HG02884 (cell line): Measurements from ENCODE around the gene AUTS2.
"Not testable (repeated sequence)": the region's sequence is repeated elsewhere in the genome, so short reads cannot be mapped to it uniquely, and the experiment has no call there.

Source experiments
- ATAC-seq: cut with Tn5 transposase; IDR thresholded peaks from one replicate; pipeline ENCODE4 v1.9.1; 2021; ENCODE audit warnings: mild to moderate bottlenecking, moderate library complexity; ENCODE audit not compliant: unreplicated experiment

AUTS2 gene

DNA sequence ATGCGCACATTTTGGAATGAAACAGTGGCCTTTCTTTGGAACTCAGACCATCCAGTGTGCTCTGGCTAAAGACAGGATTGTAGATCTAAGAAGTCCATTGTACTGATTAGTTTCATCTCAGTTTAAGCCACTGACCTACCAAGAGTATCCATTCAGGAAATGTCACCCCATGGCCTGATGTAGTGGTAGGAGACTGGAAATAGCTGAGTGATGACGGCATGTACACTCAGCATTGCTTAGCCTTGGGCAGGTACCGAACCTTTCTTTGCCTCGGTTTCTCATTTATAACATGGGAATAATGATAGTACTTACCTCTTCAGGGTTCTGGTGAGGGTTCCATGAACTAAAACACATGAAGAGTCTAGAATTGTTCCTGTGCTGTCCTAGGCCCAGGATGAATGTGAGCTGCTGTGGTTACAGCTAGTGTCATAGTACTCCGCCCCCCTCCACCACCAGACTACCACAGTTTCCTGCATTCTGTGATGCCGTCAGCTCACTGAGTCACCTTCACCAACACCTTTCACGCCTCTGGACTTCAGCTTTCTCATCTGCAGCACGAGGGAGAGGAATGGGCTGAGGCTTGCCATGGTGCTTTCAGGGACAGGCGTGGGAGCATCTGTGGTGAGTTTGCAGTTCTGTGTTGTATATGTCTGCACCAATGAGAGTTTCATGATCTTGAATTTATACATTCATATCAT lies 1049.7 kb downstream of the AUTS2 start:
- peak; percentile 84 for ATAC-seq

DNA sequence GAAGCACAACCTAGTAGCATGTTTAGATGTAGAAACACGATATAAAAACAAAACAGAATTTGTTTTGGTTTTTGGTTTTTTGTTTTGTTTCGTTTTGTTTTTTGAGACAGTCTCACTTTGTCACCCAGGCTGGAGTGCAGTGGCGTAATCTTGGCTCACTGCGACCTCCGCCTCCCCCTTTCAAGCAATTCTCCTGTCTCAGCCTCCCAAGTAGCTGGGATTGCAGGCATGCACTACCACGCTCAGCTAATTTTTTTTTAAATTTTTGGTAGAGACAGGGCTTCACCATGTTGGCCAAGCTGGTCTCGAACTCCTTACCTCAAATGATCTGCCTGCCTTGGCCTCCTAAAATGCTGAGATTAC lies 1050.2 kb downstream of the AUTS2 start:
- not testable (repeated sequence) for ATAC-seq

DNA sequence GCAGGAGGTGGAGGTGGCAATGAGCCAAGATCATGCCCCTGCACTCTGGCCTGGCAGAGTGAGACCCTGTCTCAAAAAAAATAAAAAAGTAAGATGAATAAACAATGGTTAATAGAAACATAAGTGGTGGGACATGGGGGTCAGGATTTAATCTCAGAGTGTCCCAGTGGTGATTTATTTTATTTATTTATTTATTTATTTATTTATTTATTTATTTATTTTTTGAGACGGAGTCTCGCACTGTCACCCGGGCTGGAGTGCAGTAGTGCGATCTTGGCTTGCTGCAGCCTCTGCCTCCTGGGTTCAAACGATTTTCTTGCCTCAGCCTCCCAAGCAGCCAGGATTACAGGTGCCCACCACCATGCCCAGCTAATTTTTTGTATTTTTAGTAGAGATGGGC lies 1051.0 kb downstream of the AUTS2 start:
- ATAC-seq, result no peak

DNA sequence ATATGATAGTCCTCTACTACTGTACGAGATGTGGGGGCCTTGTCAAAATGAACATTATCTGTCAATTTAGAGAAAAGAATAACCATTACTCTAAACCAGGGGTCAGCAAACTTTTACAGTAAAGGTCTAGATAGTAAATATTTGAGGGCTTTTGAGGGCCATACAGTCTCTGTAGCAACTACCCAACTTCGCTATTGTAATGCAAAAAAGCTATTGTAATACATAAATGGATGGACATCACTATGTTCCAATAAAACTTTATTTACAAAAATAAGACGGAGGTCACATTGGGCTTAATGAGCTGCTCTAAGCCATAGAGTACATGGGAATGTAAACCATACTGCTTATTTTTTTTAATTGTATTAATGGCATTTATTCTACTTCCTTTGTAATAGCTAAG lies 1055.9 kb downstream of the AUTS2 start:
- no peak for ATAC-seq

DNA sequence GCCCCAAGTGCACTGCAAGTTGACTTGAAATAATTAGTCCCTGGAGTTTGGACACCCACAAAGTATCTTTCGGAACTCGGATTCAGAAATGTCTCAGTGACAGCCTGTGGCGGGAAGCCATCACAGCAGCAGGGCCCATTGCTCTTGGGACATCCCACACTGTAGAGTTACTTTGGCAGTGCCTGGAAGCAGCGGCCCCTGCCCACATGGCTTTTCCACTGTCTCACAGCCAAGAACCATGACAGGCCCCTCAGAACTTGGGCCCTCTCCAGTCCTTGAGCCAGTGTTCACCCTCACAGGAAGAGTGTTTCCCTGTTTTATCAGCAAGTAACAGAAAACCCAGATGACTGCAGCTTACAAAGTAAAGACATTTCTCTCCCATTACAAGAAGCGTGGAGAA lies 1056.7 kb downstream of the AUTS2 start:
- no peak for ATAC-seq

DNA sequence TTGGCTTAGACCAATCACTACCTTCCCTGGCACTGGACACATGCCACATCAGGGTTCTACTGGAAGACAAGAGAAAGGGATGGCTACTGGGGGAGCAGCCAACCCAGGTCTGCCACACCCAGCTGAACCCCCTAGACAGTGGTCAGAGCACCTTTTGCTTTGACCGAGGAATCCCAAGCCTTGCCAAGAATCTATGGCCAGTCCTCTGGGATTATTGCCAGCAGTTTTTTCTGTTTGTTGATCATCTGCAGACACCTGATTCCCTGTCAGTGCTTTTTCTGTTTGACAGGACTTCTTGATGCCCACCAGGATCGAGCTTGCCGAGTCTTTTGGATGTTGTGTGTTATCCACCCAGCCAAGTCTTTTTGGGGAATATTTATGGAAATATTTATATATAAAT lies 1057.4 kb downstream of the AUTS2 start:
- ATAC-seq, result no peak

DNA sequence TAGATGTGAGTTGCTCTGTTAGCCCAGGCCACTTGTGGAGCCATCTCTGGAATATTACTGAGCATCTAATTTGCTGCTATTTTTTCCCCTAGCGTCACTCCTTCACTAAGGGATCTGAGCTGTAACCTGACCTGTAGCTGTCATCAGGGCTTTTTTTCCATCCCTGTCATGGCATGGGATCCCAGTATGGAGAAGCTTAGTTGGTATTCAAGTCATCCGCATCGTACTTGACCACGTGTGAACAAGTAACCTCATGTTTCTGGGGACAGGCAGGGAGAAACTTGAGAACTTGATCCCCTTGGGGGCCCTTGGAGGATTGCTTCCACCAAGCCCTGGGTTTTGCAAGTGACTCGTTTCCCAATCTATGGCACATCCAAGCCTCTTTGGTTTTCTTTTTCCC lies 1059.3 kb downstream of the AUTS2 start:
- no peak for ATAC-seq

DNA sequence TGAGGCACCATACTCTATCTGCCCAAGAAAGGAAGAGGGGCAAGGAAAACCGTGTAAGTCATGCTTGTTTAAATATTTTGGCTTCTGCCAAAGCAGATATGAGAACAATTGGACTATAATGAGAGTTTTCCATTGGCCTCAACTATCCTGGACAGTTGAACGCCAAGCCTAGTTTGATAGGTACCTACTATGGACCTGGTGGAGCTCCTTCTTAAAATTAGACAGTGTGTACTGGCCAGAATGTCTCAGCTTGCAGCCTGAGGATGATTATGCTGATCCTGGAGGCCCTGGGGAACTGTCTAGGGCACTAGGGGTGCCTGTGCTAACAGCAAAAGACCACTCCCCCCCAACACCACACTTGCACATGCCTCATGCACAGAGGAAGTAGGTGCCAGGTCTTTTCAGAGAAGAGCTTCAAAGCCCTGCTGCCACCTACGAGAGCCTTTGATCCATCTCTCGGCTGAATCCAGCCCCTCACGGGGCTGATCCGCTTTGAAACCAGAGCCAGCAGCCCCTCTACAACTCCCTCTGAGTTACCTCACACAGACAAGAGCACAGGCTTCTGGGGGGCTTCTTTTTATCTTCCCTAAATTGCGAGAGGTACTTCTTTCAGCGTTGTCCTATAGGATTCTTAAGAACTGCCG lies 1059.8 kb downstream of the AUTS2 start:
- no peak for ATAC-seq

DNA sequence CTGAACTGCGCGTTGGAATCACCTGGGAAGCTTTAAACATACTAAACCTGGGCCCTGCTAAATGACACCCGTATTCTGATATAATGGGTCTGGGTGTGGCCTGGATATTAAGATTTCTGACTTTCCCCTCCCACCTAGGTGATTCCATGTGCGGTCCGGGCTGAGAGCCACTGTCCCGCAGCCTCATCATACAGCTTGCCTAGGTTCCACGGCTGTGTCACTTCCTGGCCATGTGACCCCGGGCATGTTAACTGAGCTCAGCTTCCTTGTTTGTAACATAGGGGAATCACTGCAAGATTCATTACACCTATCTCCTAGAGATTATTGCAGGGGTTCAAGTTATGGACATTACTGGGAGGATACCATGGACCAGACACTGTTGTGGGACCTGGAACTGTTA lies 1061.0 kb downstream of the AUTS2 start:
- no peak for ATAC-seq

DNA sequence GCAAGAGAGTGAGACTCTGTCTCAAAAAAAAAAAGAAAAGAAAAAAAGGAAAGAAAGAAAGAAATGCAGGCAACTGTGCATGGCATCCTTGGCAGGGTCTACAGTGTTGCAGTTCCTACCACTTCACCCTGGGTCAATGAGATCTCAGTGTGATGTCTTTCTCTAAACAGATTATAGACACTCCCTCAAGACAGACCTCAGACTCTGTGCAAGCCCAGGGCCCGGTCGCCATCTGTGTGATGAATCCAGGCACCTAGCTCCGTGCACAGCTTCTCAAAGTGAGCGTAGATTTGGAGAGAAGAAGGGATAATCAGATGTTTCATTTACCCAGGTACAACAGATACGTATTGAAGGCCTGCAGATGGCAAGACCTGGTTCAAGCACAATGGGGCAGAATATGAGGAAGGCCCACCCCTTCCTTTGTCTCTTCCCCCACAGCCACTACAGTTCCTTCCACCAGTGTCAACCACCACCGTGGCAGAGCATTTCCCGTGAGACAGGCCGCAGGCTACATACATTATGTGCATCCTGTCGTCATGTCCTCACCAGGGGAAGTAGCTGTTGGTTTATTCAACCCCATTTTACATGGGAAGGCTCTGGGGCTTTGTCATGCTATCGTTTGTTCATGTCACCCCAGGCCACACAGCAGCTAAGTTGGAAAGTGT lies 1062.0 kb downstream of the AUTS2 start:
- ATAC-seq, result no peak

DNA sequence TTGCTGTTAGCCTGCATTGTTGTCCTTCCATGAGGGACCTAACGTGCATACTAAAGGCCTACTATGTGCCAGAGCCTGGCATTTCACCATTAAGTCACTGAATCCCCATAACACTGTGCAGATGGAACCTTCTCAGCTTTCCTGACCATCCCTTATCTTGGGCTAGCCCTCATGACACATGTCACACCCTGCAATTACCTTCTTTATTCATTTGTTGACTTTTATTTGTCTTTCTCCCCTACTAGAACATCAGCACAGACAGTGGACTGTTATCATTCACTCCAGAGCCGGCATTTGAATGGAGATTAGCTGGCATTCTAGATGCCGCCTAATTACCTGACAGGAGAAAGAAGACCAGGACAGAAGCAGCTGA lies 1062.5 kb downstream of the AUTS2 start:
- no peak for ATAC-seq

DNA sequence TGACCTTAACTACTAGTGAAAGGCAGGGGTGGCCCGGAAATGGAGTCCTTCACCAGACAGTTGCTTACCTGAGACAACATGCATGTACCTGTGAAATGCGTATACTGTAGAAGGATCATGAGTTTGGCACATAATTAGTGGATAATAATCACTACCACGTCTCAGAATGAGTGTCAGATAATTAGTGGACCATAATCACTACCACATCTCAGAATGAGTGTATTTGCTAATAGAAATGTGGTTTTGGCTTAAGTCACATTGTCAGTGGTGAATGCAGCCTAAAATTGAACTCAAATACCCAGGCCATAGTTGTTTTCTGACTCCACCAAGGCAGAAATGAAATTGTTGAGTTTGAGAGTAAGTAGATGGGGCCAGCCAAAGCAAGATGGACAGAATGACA lies 1065.4 kb downstream of the AUTS2 start:
- ATAC-seq, result no peak

DNA sequence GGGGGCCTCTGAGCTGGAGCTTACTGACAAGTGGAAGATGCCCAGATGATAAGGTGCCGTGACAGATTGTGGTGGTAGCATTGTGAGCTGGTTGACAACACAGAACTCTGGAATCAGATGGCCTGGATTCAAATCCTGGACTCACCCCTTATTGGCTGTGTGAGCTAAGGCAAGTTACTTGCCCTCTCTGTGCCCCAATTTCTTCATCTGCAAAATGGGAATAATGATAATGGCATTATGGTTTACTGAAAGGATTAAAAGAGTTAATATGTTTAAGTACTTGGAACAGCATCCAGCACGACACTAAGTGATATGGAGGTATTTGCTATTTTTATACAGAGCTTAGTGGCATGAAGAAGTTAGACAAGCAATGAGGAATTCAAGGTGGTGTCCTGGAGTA lies 1067.7 kb downstream of the AUTS2 start:
- no peak for ATAC-seq

DNA sequence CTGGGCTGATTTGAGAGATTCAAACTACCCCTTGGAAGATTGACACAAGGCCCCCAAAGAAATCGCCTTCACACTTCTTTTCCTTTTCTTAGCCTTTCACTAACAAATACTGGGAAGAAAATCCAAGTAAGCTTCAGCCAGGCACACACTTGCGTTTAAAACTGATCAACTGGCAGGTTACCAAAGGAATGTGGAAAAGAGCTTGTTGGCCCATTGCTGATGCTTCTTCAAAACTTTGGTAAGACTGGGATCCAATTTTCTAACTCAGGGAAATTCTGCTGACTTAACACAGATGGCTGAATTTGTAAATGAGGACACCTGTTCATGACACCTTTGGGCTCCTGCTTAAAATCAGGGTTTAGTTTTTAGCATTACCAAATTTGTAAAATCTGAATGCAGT lies 1069.1 kb downstream of the AUTS2 start:
- no peak for ATAC-seq

DNA sequence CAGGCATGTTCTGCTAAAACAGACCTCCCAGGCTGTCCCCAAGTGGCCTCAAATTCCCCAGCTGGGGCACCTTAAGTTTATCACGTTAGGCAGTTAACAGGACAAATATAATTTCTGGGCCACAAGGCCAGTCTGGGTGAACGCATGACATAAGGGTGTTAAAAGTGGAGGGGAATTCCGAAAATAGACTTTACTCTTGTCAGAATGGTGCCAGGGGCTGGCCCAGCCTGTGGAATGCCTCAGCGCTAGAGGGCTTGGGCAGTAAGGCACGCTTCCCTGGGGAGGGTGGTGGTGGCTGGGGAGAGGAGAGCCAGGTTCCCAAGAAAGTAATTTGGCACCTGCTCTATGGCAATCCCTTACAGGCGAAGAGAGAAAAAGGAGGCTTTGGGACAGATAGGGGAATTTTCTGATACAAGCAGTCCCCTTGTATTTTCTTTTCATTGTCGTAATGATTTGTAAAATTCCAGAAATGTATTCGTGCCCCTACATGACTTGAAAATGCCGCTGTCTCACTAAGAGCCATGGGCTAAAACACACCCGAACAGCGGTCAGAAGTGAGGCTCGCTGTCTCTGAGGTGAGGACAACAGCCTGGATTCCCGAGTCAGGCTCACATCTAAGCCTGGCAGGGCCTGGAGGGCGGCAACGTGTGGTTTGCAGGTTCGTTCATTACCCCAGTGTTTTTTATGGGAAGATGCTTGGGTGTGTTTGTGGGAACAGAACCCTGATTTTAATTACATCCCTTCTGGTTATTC lies 1070.5 kb downstream of the AUTS2 start:
- no peak for ATAC-seq

DNA sequence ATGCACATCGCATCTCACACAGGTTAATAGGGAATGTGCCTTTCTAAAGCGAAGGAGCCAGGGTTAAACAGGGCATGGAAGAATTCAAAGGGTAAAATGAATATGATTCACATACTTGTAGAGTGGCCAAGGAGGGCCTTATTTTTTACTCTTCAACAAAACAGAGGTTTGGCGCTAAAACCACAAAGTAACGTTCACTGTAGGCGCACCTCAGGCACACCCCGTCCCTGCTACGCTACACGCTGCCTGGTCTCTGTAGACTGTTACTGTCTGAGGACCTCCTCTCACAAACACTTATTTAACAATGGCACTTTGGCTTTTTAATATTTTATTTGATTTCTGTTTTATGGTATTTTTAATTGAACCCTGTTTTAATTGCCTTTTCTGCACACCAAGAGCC lies 1071.6 kb downstream of the AUTS2 start:
- no peak for ATAC-seq

DNA sequence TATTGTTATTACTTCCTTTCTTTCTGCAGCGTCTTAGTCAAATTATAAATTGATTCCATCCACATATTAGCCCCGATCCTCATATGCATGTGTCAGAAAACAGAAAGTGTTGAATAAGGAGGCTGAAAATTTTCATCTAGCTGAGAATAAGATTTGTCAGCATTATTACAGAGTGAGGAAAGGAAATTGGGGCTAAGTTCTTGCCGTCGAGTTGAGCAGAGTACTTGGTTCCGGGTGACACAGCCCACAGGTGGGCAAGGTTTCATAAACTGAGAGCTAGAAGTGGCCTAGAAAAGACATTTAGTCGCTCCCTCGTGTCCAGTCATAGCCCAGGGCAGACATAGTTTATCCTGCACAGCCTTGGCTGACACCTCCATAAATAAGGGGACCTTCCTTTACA lies 1072.0 kb downstream of the AUTS2 start:
- no peak for ATAC-seq

DNA sequence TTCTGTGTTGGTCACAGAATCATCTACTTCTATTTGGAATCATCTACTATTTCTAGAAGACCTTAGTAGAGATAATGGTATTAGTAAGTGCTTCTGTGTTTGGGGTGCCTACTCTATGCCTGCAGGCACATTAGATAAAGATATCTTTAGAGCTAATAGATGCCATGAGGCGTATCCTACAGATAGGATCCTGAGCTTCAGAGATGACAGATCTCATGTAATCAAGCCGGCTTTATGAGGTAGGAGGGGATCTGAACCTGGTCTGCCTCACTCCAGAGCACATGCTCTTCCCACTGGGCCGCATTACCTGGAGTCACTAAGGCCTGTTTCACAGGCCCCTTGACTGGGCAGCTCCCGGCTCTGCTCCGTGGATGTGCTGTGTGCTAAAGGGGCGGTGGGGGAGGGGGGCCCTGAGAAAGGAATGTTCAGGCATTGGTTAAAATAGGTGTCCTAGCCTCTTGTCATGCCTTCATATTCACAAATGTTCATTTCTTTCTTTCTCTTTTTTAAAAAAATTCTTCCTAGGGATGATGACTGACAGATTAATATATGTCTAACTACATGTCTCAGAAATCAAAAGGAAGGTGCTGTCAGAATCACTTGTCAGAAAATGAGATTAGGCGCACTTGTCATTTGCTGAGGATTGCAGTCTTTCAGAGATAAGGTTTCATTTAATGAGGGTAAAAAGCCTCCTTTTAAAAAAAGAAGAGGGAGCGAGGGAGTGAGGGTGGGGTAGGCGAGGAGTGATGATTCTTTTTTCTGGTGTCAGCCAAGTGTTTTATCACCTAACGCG lies 1075.7 kb downstream of the AUTS2 start:
- no peak for ATAC-seq

DNA sequence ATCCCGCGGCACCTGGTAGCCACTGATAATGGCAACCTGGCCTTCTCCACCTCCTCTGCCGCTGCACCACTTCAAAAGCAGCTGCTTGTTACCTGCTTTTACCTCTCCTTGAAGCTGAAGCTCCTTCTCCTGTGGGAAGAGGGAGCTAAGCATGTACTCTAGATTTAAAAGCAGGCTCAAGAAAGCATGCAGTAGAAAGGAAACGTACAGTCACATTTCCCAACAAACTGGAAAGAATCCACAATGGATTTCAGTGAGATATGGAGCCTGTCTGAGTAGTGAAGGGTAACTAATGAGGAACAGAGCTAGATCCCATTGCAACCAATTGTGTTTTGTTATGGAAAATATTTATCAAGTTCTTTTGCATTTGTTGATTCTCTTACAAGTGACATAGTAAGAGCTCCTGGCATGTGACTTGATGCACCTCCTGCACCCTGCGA lies 1076.3 kb downstream of the AUTS2 start:
- no peak for ATAC-seq

DNA sequence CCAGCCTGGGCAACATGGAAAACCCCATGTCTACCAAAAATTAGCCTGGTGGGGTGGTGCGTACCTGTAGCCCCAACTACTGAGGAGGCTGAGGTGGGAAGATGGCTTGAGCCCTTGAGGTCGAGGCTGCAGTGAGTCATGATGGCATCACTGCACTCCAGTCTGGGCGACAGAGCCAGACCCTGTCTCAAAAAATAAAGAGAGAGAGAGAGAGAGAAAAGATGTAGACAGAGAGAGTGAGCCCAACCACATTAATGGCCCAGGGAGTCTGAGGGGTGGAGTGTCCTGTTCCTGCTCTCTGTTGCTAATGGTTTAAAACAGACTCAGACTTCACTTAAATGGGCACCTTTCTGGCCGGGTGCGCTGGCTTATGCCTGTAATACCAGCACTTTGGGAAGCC lies 1078.0 kb downstream of the AUTS2 start:
- ATAC-seq, result no peak
